Measurements from ENCODE around the gene SDHB.

- TF ChIP-seq, protein P1, sequence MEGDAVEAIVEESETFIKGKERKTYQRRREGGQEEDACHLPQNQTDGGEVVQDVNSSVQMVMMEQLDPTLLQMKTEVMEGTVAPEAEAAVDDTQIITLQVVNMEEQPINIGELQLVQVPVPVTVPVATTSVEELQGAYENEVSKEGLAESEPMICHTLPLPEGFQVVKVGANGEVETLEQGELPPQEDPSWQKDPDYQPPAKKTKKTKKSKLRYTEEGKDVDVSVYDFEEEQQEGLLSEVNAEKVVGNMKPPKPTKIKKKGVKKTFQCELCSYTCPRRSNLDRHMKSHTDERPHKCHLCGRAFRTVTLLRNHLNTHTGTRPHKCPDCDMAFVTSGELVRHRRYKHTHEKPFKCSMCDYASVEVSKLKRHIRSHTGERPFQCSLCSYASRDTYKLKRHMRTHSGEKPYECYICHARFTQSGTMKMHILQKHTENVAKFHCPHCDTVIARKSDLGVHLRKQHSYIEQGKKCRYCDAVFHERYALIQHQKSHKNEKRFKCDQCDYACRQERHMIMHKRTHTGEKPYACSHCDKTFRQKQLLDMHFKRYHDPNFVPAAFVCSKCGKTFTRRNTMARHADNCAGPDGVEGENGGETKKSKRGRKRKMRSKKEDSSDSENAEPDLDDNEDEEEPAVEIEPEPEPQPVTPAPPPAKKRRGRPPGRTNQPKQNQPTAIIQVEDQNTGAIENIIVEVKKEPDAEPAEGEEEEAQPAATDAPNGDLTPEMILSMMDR (IDR thresholded peaks at IDR 0.05) = no peak
- TF ChIP-seq POLR2A (IDR thresholded peaks at IDR 0.05) (no peak), EP300 (IDR thresholded peaks at IDR 0.05) (no peak)
These were observed 40.1 kb downstream of the SDHB start for GRCh38 chr1:17013491-17014320.

All from ovary (tissue), 3 donors.